ENCODE data around the gene APBB3. TPM values are rescaled to one million over a fixed set of nuclear protein-coding genes. Genes with fewer than 3 reads are reported as not detected.
"Not testable (repeated sequence)": the region's sequence is repeated elsewhere in the genome, so short reads cannot be mapped to it uniquely, and the experiment has no call there.

Gene APBB3, protein sequence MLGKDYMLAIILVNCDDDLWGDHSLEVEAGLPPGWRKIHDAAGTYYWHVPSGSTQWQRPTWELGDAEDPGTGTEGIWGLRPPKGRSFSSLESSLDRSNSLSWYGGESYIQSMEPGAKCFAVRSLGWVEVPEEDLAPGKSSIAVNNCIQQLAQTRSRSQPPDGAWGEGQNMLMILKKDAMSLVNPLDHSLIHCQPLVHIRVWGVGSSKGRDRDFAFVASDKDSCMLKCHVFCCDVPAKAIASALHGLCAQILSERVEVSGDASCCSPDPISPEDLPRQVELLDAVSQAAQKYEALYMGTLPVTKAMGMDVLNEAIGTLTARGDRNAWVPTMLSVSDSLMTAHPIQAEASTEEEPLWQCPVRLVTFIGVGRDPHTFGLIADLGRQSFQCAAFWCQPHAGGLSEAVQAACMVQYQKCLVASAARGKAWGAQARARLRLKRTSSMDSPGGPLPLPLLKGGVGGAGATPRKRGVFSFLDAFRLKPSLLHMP
- 31.9 TPM for total RNA-seq

GRCh38 chr5:140564196-140565023 is at the start of gene APBB3, which contains the start of gene SLC35A4:
Gene APBB3 (minus strand): TSS chr5:140564598. CDS start chr5:140564245, 353 bp downstream.
Gene SLC35A4 (plus strand): TSS chr5:140564828. CDS start chr5:140567170, 2,342 bp downstream.
- peak; percentile 98 for DNase-seq (ENCODE audit: low spot score)

- DNase-seq (ENCODE audit: low spot score), result no peak
Measured at GRCh38 chr5:140611020-140611521, 46.7 kb upstream of the APBB3 start.

- no peak for DNase-seq (ENCODE audit: low spot score)
Measured at GRCh38 chr5:140609126-140609525, 44.7 kb upstream of the APBB3 start.

DNA sequence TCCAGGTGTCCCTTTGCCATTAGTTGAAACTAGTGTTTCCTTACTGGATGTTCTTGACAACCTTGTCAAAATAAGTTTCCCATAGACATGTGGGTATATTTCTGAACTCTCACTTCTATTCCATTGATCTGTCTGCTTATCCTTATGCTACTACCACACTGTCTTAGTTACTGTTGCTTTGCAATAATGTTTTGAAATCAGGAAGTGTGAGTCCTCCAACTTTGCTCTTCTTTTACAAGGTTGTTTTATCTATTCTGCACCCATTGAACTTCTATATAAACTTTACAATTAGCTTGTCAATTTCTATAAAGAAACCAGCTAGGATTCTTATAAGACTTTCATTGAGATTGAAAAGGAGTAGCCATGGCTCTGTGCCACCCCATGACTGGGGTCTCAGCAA is 44.3 kb upstream of the APBB3 start:
- DNase-seq (ENCODE audit: low spot score), result no peak

DNA sequence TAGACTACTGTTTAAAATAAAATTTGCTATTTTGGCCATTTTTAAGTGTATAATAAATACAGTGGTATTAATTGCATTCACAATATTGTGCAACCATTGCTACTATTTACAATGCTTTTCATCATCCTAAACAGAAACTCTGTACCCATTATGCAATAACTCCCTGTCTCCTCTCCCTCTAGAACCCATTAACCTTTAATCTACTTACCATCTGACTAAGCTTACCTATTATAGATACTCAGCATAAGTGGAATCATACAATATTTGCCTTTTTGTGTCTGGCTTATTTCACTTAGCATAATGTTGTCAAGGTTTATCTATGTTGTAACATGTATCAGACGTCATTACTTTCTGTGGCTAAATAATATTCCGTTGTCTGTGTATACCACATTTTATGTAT is 42.6 kb upstream of the APBB3 start:
- no peak for DNase-seq (ENCODE audit: low spot score)

GRCh38 chr5:140605879-140606278 is 41.5 kb upstream of the APBB3 start:
- no peak for DNase-seq (ENCODE audit: low spot score)

DNA sequence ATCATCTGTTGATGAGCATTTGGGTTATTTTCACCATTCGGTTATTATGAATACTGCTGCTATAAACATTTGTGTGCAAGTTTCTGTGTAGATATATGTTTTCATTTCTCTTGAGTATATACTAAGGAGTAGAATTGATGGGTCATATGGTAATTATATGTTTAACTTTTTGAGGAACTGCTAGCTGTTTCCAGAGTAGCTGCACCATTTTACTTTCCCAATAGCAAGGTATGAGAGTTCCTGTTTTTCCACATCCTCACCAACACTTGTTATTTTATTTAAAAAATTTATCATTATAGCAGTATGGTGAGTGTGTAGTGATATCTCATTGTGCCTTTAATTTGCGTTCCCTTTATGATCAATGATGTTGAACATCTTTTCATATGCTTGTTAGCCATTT is 39.3 kb upstream of the APBB3 start:
- DNase-seq (ENCODE audit: low spot score), result no peak

DNA sequence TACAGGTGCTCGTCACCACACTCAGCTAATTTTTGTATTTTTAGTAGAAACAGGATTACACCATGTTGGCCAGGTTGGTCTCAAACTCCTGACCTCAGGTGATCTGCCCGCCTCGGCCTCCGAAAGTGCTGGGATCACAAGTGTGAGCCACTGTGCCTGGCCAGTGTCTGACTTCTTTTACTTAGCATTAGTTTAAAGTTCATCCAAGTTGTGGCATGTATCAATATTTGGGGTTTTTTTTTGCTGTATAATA is 39.0 kb upstream of the APBB3 start:
- not testable (repeated sequence) for DNase-seq (ENCODE audit: low spot score)

DNA sequence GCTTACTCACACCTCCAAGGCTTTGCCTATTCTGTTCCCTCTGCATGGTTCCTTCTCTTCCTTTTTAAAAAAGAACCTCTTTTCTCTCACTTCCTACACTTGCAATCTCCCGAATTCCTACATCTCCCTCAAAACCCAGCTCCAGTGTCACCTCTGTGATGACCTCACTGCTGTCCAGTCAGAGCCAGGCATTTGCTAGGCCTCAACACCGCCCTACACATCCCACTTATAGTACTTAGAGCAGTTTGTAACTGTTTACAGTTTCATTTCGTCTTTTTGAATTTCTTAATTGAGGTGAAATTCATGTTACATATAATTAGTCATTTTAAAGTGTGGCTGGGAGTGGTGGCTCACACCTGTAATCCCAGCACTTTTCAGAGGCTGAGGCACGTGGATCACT is 37.7 kb upstream of the APBB3 start:
- no peak for DNase-seq (ENCODE audit: low spot score)

DNA sequence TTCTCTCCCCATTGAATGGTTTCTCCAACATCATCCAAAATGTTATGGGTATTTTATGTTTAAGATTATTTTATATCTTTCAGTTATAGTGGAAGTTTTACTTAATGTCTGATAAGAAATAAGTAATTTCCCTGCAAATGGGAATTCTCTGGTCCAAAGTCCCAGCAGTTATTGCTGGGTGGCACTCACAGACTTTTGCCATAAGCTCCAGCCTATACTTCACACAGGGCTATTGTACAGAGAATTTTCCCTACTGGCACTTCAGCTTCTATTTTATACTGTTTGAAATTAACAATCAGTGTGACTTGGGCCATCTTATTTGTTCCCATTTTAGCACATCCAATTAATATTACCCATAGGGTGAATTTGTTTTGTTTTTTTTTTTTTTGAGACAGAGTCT is 35.7 kb upstream of the APBB3 start:
- no peak for DNase-seq (ENCODE audit: low spot score)

- DNase-seq (ENCODE audit: low spot score), result no peak
Measured at GRCh38 chr5:140598836-140599235, 34.4 kb upstream of the APBB3 start.

- no peak for DNase-seq (ENCODE audit: low spot score)
Measured at GRCh38 chr5:140596321-140596741, 31.9 kb upstream of the APBB3 start.

DNA sequence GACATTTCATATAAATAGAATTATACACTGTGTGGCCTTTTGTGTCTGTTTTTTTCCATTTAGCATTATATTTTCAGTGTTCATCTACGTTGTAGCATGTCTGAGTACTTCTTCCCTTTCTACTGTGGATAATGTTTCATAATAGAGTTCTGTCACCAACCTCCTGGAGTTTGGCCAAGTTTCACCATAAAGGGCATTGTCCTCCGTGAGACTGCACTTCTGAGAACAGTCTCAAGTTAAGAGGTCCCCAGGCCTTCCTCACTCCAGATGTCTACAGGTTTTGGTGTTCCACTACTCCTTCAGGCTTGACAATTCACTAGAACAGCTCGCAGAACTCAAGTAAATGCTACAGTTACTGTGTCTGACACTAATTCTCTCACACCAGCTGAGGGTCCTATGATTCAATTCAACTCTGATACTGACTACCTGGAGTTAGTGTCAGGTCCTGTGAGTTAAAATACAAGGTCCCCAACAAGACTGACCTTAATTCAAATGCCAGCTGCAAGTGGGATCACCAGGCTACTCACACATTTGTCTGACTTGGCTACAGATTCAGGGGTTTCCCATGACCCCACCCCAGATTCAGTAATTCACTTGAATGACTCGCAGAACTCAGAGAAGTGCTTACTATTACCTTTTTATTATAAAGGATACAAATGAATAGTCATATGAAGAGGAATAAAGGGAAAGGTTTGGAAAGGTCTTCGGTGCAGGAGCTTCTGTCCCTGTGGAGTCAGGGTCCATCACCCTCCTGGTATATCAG is 31.3 kb upstream of the APBB3 start:
- DNase-seq (ENCODE audit: low spot score), result no peak

GRCh38 chr5:140594169-140594568 is 29.8 kb upstream of the APBB3 start:
- DNase-seq (ENCODE audit: low spot score), result no peak

- not testable (repeated sequence) for DNase-seq (ENCODE audit: low spot score)
Measured at GRCh38 chr5:140593070-140593469, 28.7 kb upstream of the APBB3 start.

GRCh38 chr5:140591747-140592372 is 27.5 kb upstream of the APBB3 start:
- no peak for DNase-seq (ENCODE audit: low spot score)

- DNase-seq (ENCODE audit: low spot score), result no peak
Measured at GRCh38 chr5:140590861-140591260, 26.5 kb upstream of the APBB3 start.

DNA sequence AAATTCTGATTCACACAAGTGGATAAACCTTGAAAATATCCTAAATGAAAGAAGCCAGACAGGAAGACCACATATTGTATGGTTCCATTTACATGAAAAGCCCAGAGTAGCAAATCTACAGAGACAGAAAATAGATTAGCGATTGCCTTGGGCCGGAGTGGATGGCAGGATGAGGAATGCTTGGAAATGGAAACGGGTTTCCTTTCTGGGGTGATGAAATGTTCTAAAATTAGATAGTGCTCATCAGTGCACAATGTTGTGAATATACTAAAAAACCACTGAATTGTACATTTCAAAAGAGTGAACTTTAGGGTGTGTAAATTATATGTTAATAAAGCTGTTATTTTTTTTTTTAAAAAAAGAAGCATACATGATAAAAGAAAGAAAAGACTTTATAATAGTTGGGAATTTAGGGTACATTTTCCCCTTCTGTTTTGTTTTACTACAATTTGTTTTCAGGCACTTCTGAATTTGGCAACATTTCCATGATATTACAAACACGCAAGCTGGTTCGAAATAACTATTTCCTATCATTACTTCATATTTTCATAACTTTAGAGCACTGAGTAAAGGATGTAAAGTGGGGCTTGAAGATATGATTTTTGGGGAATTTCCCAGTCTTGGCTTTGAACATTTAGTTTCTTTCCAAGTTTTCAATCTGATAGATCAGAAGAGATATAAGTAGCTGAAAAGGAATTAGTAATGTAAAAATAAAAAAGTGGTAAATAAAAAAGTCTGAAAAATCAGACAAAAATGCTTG is 24.1 kb upstream of the APBB3 start:
- no peak for DNase-seq (ENCODE audit: low spot score)

DNA sequence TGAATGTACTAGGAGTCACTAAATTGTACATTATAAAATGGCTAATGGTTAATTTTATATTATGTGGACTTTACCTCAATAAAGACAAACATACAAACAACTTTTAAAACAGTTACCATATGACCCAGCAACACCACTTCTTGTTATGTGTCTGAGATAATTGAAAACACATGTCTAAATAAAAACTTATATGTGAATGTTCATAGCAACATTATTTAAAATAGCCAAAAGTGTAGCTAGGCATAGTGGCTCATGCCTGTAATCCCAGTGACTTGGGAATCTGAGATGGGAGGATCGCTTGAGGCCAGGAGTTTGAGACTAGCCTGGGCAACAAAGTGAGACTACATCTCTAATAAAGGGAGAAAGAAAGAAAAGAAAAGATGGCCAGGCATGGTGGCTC is 23.1 kb upstream of the APBB3 start:
- no peak for DNase-seq (ENCODE audit: low spot score)

DNA sequence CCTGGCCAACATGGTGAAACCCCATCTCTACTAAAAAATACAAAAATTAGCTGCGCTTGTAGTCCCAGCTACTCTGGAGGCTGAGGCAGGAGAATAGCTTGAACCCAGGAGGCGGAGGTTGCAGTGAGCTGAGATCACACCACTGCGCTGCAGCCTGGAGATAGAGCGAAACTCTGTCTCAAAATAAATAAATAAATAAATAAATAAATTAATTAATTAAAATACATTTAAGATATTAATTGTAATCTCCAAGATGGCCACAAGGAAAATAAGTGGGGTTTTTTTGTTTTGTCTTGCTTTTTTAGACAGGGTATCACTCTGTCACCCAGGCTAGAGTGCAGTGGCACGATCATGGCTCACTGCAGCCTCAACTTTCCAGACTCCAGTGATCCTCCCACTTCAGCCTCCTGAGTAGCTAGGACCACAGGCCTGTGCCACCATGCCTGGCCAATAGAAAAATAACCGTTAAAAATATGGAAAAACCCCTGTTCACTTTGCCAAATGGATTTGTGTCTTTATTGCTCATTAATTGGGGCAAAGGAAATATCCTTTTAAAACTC is 14.9 kb upstream of the APBB3 start:
- not testable (repeated sequence) for DNase-seq (ENCODE audit: low spot score)

Measured in ureter (tissue), 1 donor.